GM18499 (cell line): Measurements from ENCODE around the gene RHBDD1.
A peak's percentile ranks its signal among the peaks of the same experiment; 100 is the strongest.

ENCODE experiments used
- ATAC-seq: cut with Tn5 transposase; IDR thresholded peaks from one replicate; pipeline ENCODE4 v1.9.1; 2021; ENCODE audit warnings: moderate number of reproducible peaks; ENCODE audit not compliant: insufficient read depth, unreplicated experiment

Gene RHBDD1

DNA sequence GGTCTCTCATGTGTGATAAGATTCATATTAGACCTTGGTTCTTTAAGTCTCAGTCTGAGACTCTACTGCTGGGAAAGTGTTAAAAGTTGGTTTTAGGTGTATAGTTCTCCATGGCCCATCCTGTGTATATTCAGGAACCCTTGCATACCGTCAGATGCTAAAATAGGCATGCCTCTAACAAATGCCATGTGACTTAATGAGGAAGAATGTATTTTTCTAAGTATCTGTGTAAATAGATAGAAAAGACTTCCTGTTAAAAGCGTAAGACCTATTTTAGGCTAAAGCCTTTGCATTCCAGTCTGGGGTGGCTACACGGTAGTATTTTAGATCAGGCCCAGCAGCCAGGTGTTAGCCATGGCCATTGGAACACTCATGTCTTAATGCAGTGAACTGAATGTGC, 73.3 kb downstream of the RHBDD1 start:
- ATAC-seq: no peak

GRCh38 chr2:226909836-226910235, 74.0 kb downstream of the RHBDD1 start:
- ATAC-seq: no peak

- no peak for ATAC-seq
Observed at GRCh38 chr2:226910384-226910783, 74.5 kb downstream of the RHBDD1 start.

- no peak for ATAC-seq
Observed at GRCh38 chr2:226911932-226912331, 76.1 kb downstream of the RHBDD1 start.

- ATAC-seq: no peak
Observed at GRCh38 chr2:226913641-226914040, 77.8 kb downstream of the RHBDD1 start.

DNA sequence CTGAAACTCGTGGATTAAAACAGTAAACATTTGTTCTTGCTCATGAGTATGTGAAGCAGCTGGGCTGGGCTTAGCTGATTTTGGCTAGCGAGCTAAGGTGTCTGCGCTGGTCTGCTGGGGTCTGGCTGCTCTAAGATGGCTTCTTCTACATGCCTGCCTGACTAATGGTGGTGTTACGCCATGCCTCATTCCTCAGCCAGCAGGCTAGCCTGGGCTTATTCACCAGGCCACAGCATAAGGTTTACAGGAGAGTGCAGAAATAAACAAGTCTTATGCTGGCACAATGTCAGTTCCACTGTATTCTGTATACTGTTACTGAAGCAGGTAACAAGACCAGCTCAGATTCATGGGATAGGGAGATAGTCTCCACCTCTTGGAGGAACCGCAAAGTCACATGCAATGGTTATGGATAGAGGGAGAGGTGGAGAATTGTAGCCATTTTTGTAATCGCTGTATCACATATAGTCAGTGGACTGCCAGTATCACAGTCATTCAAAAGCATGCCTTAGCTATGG, 80.0 kb downstream of the RHBDD1 start:
- no peak for ATAC-seq

DNA sequence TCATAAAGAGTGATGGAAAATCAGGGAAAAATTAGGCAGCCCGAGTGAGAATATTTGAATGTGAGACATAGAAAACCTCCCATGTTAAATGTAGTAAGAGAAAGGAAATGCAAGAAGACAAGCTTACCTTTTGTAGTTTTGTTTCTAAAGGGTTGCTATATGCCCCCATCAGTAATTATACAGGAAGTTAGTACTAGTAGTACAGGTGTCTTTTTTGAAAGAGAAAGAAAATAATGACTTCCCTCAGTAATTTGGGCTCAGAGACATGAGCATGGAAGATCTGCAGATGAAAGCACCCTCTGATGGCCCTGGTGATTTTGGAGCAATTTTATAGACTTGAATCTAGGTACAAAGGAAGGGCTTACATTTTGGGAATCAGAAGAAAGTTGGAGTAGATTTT, 80.8 kb downstream of the RHBDD1 start:
- peak; percentile 58 for ATAC-seq

DNA sequence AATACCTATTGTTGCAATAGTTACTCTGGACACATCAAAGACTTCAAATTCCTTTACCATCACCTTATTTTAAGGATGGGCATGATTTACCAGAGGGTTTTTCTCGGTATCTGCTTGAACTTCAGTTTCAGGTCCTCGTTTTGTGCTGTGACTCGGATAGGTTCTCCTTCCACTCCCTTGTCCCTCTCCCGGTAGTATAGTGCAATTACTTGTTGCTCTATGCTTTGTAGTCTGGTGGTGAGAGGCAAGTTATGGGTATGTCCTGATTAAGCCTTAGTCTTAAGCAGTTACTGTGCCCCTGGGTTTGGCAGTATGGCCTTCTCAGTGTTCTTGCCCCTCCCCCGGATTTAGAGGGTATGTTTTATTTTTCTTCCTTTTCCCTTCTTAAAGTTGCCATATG, 96.6 kb downstream of the RHBDD1 start:
- no peak for ATAC-seq

GRCh38 chr2:226934546-226935201, 98.8 kb downstream of the RHBDD1 start:
- ATAC-seq: no peak

- ATAC-seq: no peak
Observed at GRCh38 chr2:226943862-226944620, 108.2 kb downstream of the RHBDD1 start.

GRCh38 chr2:226953206-226953605, 117.4 kb downstream of the RHBDD1 start:
- ATAC-seq: no peak

DNA sequence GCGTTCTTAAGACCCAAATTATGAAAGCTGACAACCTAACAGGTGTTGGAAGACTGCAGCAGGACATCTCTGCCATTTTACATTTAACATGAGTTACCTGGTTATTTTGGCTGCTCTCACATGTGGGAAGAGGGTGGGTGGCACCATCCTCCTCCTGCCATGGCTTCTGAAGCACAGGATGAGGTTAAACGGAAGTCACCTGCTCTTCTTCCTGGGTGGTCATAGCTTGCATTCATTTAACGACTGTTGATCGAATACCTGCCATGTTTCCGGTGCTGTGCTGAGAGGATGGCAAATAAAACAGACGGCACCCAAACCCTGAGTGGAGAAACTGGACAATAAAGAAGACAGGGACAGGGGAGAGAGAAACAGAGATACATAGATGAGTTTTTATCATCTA, 118.0 kb downstream of the RHBDD1 start:
- ATAC-seq: no peak

DNA sequence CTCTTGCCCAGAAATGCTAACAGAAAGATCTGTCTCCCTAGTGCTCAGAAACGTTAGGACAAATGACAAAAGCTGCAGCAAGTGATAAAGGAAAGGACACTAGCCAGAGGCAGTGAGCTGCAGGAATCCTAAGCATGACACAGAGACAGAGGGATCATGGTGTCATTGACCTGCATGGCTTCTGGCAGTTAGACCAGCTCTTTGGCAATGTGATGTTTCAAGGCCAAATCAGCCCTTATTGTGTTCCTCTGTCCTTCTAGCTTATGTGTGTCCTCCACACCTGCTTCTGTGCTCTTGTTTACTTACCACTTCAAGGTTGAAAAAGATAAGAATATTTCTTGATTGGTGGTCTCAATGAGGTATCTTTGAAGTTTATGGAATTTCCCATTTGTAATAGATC, 120.8 kb downstream of the RHBDD1 start:
- no peak for ATAC-seq

GRCh38 chr2:226959418-226959817, 123.6 kb downstream of the RHBDD1 start:
- no peak for ATAC-seq

DNA sequence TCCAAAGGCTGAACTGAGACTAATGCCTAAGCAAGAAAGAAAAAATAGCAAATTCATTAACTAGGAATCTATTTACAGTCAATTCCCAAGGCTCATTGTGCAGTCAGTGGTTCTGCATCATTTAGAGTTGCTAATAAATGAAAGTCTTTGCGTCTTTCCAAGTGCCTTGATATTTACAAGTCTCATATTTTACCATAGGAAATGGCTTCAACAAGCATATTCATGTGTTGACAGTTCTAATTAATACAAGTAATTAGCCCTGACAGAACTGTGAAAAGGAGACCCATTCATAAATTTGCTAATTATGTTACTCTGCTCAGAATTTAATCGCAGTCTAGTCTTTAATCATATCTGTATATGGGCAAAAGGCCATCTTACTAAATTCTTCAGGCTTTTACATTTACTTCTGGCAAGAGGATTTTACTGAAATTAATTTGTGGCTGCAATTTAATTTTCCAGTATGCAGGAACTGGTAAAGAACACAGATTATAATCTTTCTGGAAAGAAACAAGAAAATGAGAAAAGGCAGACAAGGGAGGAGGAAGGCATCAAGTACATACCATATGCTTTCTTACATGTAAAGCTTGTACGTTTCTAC, 126.4 kb downstream of the RHBDD1 start:
- no peak for ATAC-seq

DNA sequence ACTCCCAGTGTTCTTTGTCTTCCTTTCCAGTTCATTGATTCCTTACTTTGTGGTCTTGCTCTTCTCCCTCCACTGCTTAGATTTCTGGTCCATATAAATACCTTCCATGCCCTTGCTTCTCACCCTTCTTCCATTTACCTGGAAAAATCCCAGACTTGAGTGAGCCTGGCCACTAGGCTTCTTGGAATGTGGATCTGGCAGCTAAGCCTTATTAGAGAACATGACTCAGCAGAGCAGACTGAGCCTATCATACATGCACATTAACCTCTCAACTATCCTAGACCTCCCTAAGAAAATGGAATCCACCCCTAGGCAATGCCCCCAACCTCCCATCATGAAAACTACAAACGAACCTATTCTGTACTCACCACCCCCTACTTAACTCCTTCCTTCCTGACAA, 127.7 kb downstream of the RHBDD1 start:
- ATAC-seq: no peak

DNA sequence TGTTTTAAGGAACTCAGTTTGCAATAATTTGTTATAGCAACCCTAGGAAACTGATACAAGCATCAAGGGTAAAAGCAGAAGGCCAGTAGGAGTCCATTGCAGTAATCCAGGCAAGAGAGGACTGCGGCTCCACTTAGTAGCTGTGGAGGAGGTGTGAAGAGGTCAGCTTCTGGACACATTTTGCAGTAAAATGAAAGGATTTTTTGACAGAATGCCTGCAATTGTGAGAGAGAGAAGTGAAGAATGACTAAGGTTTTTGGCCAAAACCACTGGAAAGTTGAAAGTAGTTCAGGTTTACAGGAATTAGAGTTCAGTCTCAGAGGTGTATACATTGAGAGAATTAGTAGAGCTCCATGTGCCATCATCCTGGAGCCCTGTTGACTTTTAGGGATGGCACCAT, 129.5 kb downstream of the RHBDD1 start:
- ATAC-seq: no peak

- no peak for ATAC-seq
Observed at GRCh38 chr2:226969417-226970080, 133.7 kb downstream of the RHBDD1 start.

GRCh38 chr2:226970362-226970761, 134.5 kb downstream of the RHBDD1 start:
- peak; percentile 45 for ATAC-seq

DNA sequence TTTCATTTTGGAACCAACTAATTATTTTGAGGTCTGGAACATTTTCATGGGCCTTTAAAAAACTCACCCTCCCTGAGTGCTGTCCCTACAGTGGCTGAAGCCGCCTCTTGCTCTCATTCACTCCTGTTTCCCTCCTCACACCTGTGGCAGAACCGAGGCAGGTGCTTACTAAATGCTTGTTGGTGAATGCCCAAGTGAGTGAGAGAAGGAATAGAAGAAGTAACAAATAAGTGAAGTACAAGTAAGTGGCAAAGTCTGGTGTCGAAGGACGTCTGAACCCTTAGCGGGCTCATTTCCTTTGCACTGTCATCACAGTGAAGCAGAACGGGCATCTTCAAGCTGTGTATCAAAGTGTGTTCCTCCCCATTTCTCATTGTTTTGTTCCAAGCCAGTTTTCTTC, 135.2 kb downstream of the RHBDD1 start:
- peak; percentile 39 for ATAC-seq

- no peak for ATAC-seq
Observed at GRCh38 chr2:226971770-226972169, 135.9 kb downstream of the RHBDD1 start.
